IgD-negative memory B cell (primary cell): ENCODE data around the gene AKAP6. TPM values are rescaled to one million over a fixed set of nuclear protein-coding genes. Genes with fewer than 3 reads are reported as not detected.
A peak's percentile ranks its signal among the peaks of the same experiment; 100 is the strongest.

Source experiments
- H3K27ac Mint-ChIP-seq, 3 donors: one replicate each; pipeline ENCODE4 v1.8.0; 2020 to 2022; ENCODE audit warnings: mild to moderate bottlenecking in 3 of 3, mixed read lengths in 3 of 3, moderate library complexity in 1 of 3
- H3K27me3 Mint-ChIP-seq: one replicate; pipeline ENCODE4 v1.8.0; 2021; ENCODE audit warnings: mixed read lengths
- H3K36me3 Mint-ChIP-seq: one replicate; pipeline ENCODE4 v1.8.0; 2020; ENCODE audit warnings: mild to moderate bottlenecking, mixed read lengths
- H3K4me1 Mint-ChIP-seq, 3 donors: one replicate each; pipeline ENCODE4 v1.8.0; 2020 to 2022; ENCODE audit warnings: mixed read lengths in 3 of 3, mild to moderate bottlenecking in 1 of 3
- H3K4me3 Mint-ChIP-seq, 4 donors: one replicate each; pipeline ENCODE4 v1.8.0; 2020 to 2022; ENCODE audit warnings: mild to moderate bottlenecking in 4 of 4, mixed read lengths in 4 of 4, moderate library complexity in 3 of 4
- H3K9me3 Mint-ChIP-seq, 3 donors: one replicate each; pipeline ENCODE4 v1.8.0; 2020 to 2021; ENCODE audit warnings: mixed read lengths in 3 of 3, mild to moderate bottlenecking in 1 of 3
- polyA plus RNA-seq: library from polyadenylated mRNA; unstranded; fragments of 300-500 nt; fragmentation: Illumina TruSeq; gene quantifications from one replicate; pipeline ENCODE4 v1.2.3, GENCODE V29; 2021

Gene AKAP6
- polyA plus RNA-seq, 1 donor from 2014 or later, result 1.9 TPM

- H3K4me3 Mint-ChIP-seq, result no peak overlapping the region
- no peaks in the 10 kb centered on the region for H3K4me1 Mint-ChIP-seq
- H3K27ac Mint-ChIP-seq, result no peak overlapping the region
- peaks cover 0 to 4% (median 0%) of the 10 kb centered on the region in 3 donors for H3K9me3 Mint-ChIP-seq
- H3K36me3 Mint-ChIP-seq, result no peaks in the 10 kb centered on the region
- no peaks in the 10 kb centered on the region for H3K27me3 Mint-ChIP-seq
These were observed 337.2 kb downstream of the AKAP6 start for GRCh38 chr14:32666308-32666707.

- Mint-ChIP-seq H3K9me3 (peaks cover 0 to 5% (median 0%) of the 10 kb centered on the region in 3 donors), H3K27ac (no peak overlapping the region), H3K4me1 (no peaks in the 10 kb centered on the region), H3K36me3 (no peaks in the 10 kb centered on the region), H3K4me3 (no peak overlapping the region), H3K27me3 (no peaks in the 10 kb centered on the region)
These were observed 338.2 kb downstream of the AKAP6 start for GRCh38 chr14:32667287-32667686.

GRCh38 chr14:32667791-32668190, 338.7 kb downstream of the AKAP6 start:
- no peaks in the 10 kb centered on the region for H3K4me1 Mint-ChIP-seq
- no peaks in the 10 kb centered on the region for H3K27me3 Mint-ChIP-seq
- no peak overlapping the region for H3K27ac Mint-ChIP-seq
- H3K36me3 Mint-ChIP-seq, result no peaks in the 10 kb centered on the region
- no peak overlapping the region for H3K4me3 Mint-ChIP-seq
- H3K9me3 Mint-ChIP-seq, result peaks cover 1 to 5% (median 3%) of the 10 kb centered on the region in 3 donors

GRCh38 chr14:32669391-32669790, 340.3 kb downstream of the AKAP6 start:
- Mint-ChIP-seq H3K36me3 (peaks cover 2% of the 10 kb centered on the region), H3K27me3 (no peaks in the 10 kb centered on the region), H3K4me3 (no peak overlapping the region), H3K4me1 (no peaks in the 10 kb centered on the region), H3K9me3 (peaks cover 3 to 5% (median 3%) of the 10 kb centered on the region in 3 donors), H3K27ac (no peak overlapping the region)

GRCh38 chr14:32675433-32675832, 346.3 kb downstream of the AKAP6 start:
- H3K27ac Mint-ChIP-seq, result no peak overlapping the region
- no peaks in the 10 kb centered on the region for H3K27me3 Mint-ChIP-seq
- no peak overlapping the region for H3K4me3 Mint-ChIP-seq
- H3K36me3 Mint-ChIP-seq, result peaks cover 3% of the 10 kb centered on the region
- peaks cover 3 to 4% (median 3%) of the 10 kb centered on the region in 3 donors for H3K9me3 Mint-ChIP-seq
- H3K4me1 Mint-ChIP-seq, result no peaks in the 10 kb centered on the region

GRCh38 chr14:32677129-32677780, 348.2 kb downstream of the AKAP6 start:
- peaks cover 0 to 2% (median 0%) of the 10 kb centered on the region in 3 donors for H3K4me1 Mint-ChIP-seq

GRCh38 chr14:32678088-32678487, 349.0 kb downstream of the AKAP6 start:
- Mint-ChIP-seq H3K27ac (no peak overlapping the region), H3K27me3 (no peaks in the 10 kb centered on the region), H3K4me1 (peaks cover 0 to 4% (median 0%) of the 10 kb centered on the region in 3 donors), H3K36me3 (peaks cover 3% of the 10 kb centered on the region), H3K4me3 (no peak overlapping the region), H3K9me3 (peaks cover 0 to 2% (median 0%) of the 10 kb centered on the region in 3 donors)

More at GRCh38 chr14:32677129-32677780, 348.2 kb downstream of the AKAP6 start:
- Mint-ChIP-seq H3K27ac (no peak overlapping the region), H3K36me3 (peaks cover 3% of the 10 kb centered on the region), H3K27me3 (no peaks in the 10 kb centered on the region), H3K4me3 (no peak overlapping the region), H3K9me3 (peaks cover 0 to 3% (median 3%) of the 10 kb centered on the region in 3 donors)

- no peaks in the 10 kb centered on the region for H3K9me3 Mint-ChIP-seq
- no peaks in the 10 kb centered on the region for H3K36me3 Mint-ChIP-seq
- H3K27ac Mint-ChIP-seq, result no peak overlapping the region
- H3K27me3 Mint-ChIP-seq, result no peaks in the 10 kb centered on the region
- no peak overlapping the region for H3K4me3 Mint-ChIP-seq
- H3K4me1 Mint-ChIP-seq, result peaks cover 0 to 15% (median 5%) of the 10 kb centered on the region in 3 donors
These were observed 351.0 kb downstream of the AKAP6 start for GRCh38 chr14:32679927-32680612.

- Mint-ChIP-seq H3K36me3 (no peaks in the 10 kb centered on the region), H3K4me1 (peaks cover 0 to 15% (median 5%) of the 10 kb centered on the region in 3 donors), H3K4me3 (no peak overlapping the region), H3K27me3 (no peaks in the 10 kb centered on the region), H3K27ac (no peak overlapping the region), H3K9me3 (no peaks in the 10 kb centered on the region)
These were observed 352.5 kb downstream of the AKAP6 start for GRCh38 chr14:32681598-32681997.

- peaks cover 0 to 15% (median 5%) of the 10 kb centered on the region in 3 donors for H3K4me1 Mint-ChIP-seq
- H3K9me3 Mint-ChIP-seq, result no peaks in the 10 kb centered on the region
- H3K4me3 Mint-ChIP-seq, result no peak overlapping the region
- H3K36me3 Mint-ChIP-seq, result no peaks in the 10 kb centered on the region
- H3K27me3 Mint-ChIP-seq, result no peaks in the 10 kb centered on the region
- peak overlapping the region in 1 of 3 donors; percentile 25 for H3K27ac Mint-ChIP-seq
These were observed 353.1 kb downstream of the AKAP6 start for GRCh38 chr14:32682214-32682613.

- Mint-ChIP-seq H3K27ac (no peak overlapping the region), H3K4me3 (peak overlapping the region in 2 of 4 donors; percentile 80 to 89), H3K27me3 (no peaks in the 10 kb centered on the region), H3K9me3 (no peaks in the 10 kb centered on the region), H3K36me3 (no peaks in the 10 kb centered on the region), H3K4me1 (peaks cover 0 to 15% (median 5%) of the 10 kb centered on the region in 3 donors)
These were observed 354.6 kb downstream of the AKAP6 start for GRCh38 chr14:32683679-32684078.

- Mint-ChIP-seq H3K9me3 (no peaks in the 10 kb centered on the region), H3K27me3 (no peaks in the 10 kb centered on the region), H3K4me3 (no peak overlapping the region), H3K27ac (no peak overlapping the region), H3K4me1 (peaks cover 0 to 4% (median 1%) of the 10 kb centered on the region in 3 donors), H3K36me3 (no peaks in the 10 kb centered on the region)
These were observed 359.8 kb downstream of the AKAP6 start for GRCh38 chr14:32688941-32689340.

GRCh38 chr14:32692441-32692840, 363.3 kb downstream of the AKAP6 start:
- H3K9me3 Mint-ChIP-seq, result peaks cover 0 to 3% (median 0%) of the 10 kb centered on the region in 3 donors
- H3K27me3 Mint-ChIP-seq, result no peaks in the 10 kb centered on the region
- H3K4me3 Mint-ChIP-seq, result no peak overlapping the region
- H3K36me3 Mint-ChIP-seq, result no peaks in the 10 kb centered on the region
- H3K27ac Mint-ChIP-seq, result no peak overlapping the region
- H3K4me1 Mint-ChIP-seq, result peaks cover 0 to 2% (median 2%) of the 10 kb centered on the region in 3 donors

- no peak overlapping the region for H3K4me3 Mint-ChIP-seq
- H3K36me3 Mint-ChIP-seq, result no peaks in the 10 kb centered on the region
- no peaks in the 10 kb centered on the region for H3K27me3 Mint-ChIP-seq
- H3K4me1 Mint-ChIP-seq, result peaks cover 0 to 4% (median 2%) of the 10 kb centered on the region in 3 donors
- H3K9me3 Mint-ChIP-seq, result peaks cover 0 to 3% (median 0%) of the 10 kb centered on the region in 3 donors
- peak overlapping the region in 1 of 3 donors; percentile 44 for H3K27ac Mint-ChIP-seq
These were observed 364.0 kb downstream of the AKAP6 start for GRCh38 chr14:32693114-32693513.

GRCh38 chr14:32694795-32695449, 365.8 kb downstream of the AKAP6 start:
- Mint-ChIP-seq H3K9me3 (peaks cover 0 to 3% (median 0%) of the 10 kb centered on the region in 3 donors), H3K36me3 (no peaks in the 10 kb centered on the region), H3K4me3 (no peak overlapping the region), H3K4me1 (peaks cover 0 to 4% (median 2%) of the 10 kb centered on the region in 3 donors), H3K27me3 (no peaks in the 10 kb centered on the region), H3K27ac (no peak overlapping the region)
